Stimulated activated CD8-positive, alpha-beta memory T cell treated with anti-CD3 and anti-CD28 coated beads, Interleukin-7, amount 100 ng/mL, for 4 hours (primary cell): ENCODE data around the gene MLF2.
"Not testable (repeated sequence)": the region's sequence is repeated elsewhere in the genome, so short reads cannot be mapped to it uniquely, and the experiment has no call there.

ENCODE experiments used
- DNase-seq, 2 donors: peaks; one replicate each; pipeline ENCODE4 v3.0.0-alpha.2; 2020; ENCODE audit warnings: low read depth in 2 of 2

The MLF2 gene

DNA sequence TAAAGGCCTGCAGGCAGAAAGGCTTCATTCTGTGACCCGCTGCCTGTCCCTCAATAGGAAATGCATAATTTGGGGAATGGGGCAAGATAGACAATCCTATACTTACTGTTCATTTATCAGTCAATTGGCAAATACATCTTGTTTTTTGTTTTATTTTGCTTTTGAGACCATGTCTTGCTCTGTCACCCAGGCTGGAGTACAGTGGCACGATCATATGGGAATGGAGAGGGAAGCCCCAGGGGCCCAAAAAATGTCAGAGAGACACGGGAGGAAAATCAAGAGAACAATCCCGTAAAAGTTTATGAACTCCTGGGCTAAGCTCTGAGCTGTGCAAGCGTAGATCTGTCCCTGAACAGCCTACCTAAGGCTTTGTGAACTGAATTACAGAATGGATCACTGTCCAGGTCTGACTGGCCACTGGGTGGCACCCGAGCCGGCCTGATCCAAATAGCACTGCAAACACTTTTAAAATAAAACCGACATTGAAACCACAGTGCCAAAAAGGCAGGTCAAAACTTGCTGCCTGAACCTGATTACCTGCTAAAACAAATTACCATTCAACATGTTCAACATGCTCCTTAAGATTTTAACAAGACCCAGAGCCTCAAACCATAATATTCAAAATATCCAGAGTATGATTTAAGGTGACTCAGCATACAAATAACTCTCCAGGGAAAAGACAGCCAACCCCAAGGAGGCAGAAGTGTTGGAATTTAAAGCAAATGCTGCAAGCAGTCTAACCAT lies 17.3 kb downstream of the MLF2 start:
- peak in 1 of 2 donors; percentile 35 for DNase-seq

DNA sequence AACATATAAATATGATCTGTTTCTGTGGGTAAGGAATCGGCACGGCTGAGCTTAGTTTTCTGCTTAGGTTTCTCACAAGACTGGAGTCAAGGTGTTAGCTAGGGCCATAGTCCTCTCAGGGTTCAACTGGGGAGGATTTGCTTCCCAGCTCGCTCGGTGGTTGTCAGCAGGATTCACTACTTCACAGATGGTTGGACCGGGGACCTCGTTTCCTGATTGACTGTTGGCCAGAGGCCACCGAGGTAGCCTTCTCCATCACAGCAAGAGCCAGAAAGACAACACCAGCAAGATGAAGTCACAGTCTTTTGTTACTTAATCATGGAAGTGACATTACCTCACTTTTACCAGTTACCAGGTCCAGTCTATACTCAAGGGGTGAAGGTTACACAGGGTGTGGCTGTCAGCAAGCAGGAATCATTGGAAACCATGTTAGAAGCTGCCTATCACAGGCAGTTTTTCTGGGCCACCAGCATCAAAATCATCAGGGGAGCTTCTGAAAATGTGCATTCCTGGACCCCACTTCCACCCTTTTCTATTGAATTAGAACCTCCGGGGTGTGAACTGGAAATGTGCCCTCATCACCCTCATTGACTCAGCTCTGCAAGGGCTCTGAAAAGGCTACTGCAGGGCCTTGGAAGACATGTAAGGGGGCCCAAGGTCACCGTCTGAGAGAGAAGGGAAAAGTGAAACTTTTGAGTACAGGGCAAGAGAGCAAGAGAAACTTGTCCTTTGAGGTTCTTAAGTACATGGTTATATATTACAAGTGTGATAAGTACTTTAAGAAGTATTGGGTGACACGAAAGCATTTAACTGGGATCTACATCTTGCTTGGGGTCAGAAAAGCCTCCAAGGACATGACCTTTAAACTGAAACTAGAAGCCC lies 18.2 kb downstream of the MLF2 start:
- no peak for DNase-seq

DNA sequence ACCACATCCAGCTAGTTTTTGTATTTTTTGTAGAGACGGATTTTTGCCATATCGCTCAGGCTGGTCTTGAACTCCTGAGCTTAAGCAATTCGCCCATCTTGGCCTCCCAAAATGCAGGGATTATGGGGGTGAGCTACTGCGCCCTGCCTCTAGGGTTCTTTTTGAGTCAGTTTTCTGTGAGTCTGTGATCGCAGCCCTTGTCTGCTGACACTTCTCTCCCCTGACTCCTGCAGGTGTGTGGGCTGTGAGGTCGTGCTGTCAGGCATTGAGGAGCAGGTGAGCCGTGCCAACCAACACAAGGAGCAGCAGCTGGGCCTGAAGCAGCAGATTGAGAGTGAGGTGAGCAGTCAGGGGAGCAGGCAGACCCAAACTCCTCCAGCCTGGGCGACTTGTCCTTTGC lies 22.8 kb downstream of the MLF2 start:
- no peak for DNase-seq

DNA sequence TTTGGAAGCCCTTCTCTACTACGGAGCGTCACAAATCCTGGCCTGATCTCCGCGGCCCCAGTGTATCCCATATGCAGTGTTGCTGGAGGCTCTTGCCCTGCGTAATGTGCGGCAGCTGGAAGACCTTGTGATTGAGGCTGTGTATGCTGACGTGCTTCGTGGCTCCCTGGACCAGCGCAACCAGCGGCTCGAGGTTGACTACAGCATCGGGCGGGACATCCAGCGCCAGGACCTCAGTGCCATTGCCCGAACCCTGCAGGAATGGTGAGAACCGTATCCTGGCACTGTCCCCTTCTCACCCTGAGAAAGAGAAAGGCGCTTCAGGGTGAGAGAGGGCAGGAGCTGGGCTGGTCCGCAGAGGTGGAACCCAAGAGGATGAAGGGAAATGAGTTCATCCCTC lies 23.8 kb downstream of the MLF2 start:
- no peak for DNase-seq

DNA sequence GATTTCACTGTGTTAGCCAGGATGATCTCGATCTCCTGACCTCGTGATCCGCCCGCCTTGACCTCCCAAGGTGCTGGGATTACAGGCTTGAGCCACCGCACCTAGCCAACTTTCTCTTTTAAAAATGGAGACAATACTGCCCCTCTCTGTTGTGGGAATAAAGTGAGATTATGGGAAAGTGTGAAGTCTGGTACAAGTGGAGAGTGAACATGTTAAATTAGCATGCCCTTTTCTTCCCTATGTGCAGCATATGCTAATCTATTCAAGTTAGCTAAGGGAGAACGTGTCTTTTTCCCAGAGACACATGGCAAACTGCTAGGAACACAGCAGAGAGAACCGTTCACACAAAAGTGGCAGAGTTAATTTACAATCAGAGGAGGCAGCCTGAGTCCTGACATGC lies 27.6 kb downstream of the MLF2 start:
- DNase-seq: no peak

DNA sequence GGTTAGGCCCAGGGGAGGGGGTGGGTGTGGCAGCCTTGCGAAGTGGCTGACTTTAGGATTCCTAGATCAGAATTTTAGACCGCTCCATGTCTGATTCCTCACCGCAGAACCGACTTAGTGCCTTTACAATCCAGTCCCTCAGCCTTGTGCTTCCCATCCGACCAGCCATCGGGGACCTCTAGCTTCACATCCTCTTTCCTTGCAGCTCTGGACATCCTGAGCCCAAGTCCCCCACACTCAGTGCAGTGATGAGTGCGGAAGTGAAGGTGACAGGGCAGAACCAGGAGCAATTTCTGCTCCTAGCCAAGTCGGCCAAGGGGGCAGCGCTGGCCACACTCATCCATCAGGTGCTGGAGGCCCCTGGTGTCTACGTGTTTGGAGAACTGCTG lies 28.5 kb downstream of the MLF2 start:
- no peak for DNase-seq

DNA sequence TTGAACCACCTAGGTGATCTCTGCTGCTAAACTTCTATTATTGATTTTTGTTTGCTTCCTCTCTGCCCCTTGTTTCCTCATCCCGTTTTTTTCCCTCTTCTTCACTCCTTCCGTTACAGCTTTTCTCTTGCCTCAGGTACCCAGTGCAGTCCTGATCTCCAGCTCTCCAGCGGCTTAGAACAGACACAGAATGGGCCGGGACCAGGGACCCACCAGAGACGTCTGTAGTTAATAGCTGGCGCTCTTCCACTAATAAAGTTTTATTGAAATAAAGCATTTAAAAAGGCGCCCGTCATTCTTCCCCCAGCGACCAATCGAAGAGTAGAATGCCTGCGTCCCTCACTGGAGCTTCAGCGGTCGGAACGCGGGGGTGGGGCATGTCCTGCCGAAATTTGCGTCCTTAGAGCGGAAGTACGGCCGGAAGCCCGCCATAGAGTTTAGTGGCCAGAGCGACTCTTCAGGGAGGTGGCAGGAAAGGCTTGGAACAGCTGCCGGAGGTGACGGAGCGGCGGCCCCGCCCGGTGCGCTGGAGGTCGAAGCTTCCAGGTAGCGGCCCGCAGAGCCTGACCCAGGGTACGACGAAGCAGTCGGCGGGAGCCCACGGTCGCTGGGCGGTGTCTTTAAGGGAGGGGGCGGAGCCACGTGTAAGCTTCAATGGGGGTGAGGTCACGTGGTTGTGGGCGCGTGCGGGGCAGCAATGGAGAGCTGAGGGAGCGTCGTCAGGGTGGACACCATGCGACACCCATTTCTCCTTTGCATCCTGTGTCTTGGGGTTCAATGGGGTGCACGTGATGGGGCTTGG lies 29.1 kb downstream of the MLF2 start, which contains the start of gene COPS7A:
Gene COPS7A (plus strand): TSS at position 440 of the 802 bp plus-strand sequence. CDS start 611 bp downstream, outside the sequence.
- DNase-seq: peak; percentile 88 to 90

DNA sequence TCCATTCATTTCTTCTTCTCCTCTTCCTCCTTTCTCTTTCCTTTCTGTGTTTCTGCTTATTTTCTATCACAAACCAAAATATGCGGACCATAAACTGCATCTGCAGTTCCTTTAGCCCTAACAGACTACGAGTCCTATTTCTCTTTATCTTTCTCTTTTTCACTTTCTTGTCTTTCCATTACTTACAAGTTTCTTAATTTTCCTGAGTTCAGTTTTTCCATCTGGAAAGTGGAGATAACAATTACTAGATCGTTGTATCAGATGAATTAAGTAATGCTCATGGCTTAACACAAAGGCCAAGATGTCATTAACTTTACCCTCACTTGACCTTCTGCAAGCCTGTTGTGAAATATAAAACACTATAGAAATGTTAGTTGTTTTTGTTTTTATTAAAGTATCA lies 30.1 kb downstream of the MLF2 start:
- no peak for DNase-seq

DNA sequence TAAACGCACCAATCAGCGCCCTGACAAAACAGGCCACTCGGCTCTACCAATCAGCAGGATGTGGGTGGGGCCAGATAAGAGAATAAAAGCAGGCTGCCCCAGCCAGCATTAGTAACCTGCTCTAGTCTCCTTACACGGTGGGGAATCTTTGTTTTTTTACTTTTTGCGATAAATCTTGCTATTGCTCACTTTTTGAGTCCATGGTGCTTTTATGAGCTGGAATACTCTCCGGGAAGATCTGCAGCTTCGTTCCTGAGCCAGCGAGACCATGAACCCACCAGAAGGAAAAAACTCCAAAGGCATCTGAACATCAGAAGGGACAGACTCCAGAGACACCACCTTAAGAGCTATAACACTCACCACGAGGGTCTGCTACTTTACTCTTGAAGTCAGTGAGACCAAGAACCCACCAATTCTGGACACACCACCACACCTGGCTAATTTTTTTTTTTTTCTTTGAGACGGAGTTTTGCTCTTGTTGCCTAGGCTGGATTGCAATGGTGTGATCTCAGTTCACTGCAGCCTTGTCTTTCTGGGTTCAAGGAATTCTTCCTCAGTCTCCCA lies 36.0 kb downstream of the MLF2 start:
- no peak for DNase-seq

DNA sequence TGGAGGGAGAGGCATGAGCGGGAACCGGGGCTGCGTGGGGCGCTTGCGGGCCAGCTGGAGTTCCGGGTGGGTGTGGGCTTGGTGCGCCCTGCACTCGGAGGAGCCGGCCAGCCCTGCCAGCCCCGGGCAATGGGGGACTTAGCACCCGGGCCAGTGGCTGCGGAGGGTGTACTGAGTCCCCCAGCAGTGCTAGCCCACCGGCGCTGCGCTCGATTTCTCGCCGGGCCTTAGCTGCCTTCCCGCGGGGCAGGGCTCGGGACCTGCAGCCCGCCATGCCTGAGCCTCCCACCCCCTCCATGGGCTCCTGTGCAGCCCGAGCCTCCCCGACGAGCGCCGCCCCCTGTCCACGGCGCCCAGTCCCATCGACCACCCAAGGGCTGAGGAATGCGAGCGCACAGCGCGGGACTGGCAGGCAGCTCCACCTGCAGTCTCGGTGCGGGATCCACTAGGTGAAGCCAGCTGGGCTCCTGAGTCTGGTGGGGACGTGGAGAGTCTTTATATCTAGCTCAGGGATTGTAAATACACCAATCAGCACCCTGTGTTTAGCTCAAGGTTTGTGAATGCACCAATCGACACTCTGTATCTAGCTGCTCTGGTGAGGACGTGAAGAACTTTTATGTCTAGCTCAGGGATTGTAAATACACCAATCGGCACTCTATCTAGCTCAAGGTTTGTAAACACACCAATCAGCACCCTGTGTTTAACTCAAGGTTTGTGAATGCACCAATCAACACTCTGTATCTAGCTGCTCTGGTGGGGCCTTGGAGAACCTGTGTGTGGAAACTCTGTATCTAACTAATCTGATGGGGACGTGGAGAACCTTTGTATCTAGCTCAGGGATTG lies 36.7 kb downstream of the MLF2 start:
- DNase-seq: not testable (repeated sequence)

DNA sequence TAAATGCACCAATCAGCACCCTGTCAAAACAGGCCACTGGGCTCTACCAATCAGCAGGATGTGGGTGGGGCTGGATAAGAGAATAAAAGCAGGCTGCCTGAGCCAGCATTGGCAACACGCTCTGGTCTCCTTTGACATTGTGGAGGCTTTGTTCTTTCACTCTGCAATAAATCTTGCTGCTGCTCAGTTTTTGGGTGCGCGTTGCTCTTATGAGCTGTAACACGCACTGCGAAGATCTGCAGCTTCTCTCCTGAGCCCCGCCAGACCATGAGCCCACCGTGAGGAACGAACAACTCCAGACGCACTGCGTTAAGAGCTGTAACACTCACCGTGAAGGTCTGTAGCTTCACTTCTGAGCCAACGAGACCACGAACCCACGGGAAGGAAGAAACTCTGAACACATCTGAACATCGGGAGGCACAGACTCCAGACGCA lies 44.0 kb downstream of the MLF2 start:
- DNase-seq: no peak

DNA sequence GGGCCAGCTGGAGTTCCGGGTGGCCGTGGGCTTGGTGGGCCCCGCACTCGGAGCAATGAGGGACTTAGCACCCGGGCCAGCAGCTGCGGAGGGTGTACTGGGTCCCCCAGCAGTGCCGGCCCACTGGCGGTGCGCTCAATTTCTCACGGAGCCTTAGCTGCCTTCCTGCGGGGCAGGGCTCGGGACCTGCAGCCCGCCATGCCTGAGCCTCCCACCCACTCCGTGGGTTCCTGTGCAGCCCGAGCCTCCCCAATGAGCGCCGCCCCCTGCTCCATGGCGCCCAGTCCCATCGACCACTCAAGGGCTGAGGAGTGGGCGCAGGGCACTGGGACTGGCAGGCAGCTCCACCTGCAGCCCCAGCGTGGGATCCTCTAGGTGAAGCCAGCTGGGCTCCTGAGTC lies 44.6 kb downstream of the MLF2 start:
- not testable (repeated sequence) for DNase-seq

DNA sequence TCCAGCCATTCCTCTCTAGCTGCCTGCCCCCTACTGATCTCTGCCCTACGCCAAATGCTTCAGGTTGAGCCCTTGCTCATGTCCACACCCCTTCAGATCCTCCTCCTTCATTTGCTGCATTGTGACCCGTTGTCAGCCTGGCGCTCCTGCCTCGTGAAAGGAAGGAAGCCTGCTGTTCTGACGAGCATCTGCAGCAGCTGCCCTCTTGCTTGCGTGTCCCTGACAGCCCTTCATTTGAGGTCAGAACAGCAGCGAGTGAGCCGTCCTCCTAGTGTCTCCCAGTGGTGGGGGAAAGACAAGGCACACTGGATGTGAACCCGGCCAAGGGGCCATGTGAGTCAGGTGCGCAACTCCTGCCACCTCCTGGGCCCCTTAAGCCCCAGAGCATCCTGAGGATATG lies 49.3 kb downstream of the MLF2 start:
- no peak for DNase-seq

DNA sequence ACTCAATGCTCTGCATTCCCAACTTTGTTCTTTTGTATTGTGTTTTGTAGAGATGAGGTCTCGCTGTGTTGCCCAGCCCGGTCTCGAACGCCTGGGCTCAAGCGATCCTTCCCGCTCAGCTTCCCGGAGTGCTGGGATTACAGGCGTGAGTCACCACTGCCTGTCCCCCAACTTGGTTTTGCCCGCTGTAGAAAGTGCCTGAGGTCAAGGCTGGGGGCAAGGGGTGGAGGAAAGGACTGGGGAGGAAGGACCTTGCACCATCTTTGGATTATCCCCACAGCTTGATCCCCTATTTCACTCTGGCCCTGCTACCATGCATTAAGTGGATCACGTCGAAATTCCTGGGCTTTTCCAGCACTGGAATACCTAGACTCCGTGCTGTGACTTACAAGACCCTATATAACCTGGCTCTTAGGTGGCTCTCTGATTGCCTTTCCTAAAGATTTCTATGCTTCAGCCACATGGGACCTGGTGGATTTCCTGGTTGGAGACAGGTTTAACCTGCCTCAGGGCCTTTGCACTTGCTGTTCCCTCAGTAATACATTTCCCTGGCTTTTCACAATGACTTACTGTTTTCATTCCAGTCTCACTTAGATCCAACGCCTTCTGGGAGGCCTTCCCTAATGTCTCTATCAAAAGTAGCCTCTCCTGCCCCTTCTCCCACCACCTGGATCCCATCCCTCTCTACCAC lies 51.7 kb downstream of the MLF2 start:
- DNase-seq: no peak

DNA sequence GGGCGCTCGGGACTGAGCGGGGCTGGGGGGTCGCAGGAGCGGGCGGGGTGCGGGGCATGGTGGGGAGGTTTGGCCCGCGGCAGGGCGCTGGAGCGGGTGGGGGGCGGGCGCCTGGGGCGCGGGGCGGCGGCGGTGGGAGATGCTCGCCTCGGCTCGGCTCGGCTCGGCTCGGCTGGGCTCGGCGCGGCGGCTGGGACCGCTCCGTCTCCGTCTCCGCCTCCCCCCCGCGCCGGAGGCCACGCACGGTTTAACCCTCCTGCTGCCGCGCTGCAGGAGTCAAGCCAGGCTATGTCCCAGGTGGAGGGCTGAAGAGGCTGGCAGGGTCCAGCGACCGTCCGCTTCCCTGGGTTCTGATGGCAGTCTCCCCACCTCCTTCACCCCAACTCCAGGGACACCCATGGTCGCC lies 52.3 kb downstream of the MLF2 start, which contains the start of gene PIANP:
Gene PIANP (minus strand): TSS at position 170 of the 406 bp plus-strand sequence. CDS start 2,754 bp downstream, outside the sequence.
- peak in 1 of 2 donors; percentile 27 for DNase-seq

DNA sequence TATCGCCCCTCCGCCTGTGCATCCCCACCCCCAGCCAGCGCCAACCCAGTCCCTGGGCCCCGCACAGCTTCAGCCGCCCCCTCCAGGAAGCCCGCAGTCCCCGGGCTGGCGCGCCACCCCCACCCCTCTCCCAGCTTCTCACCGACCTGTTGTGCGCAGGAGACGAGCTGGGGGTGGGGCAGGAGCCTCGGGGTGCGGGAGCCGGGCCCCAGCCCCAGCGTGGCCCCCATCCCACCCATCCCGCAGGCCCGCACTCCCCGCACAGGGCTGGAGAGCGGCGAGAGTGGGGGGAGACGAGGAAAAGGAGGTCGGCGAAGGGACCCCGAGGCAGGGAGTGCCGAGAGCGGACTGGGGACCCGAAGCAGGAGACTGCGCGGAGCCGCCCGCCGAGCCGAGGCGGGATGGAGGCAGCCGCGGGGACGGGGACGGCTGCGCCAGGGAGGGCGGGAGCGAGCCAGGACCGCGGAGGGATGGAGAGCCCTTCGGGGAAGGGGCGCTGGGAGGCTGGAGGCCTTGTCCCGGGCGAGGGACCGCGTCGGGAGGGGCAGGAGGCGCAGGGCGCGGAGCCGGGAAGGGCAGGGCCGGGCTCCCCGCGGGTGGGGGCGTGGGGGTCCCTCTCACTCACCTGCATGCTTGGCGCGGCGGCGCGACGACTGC lies 52.8 kb downstream of the MLF2 start:
- DNase-seq: no peak

DNA sequence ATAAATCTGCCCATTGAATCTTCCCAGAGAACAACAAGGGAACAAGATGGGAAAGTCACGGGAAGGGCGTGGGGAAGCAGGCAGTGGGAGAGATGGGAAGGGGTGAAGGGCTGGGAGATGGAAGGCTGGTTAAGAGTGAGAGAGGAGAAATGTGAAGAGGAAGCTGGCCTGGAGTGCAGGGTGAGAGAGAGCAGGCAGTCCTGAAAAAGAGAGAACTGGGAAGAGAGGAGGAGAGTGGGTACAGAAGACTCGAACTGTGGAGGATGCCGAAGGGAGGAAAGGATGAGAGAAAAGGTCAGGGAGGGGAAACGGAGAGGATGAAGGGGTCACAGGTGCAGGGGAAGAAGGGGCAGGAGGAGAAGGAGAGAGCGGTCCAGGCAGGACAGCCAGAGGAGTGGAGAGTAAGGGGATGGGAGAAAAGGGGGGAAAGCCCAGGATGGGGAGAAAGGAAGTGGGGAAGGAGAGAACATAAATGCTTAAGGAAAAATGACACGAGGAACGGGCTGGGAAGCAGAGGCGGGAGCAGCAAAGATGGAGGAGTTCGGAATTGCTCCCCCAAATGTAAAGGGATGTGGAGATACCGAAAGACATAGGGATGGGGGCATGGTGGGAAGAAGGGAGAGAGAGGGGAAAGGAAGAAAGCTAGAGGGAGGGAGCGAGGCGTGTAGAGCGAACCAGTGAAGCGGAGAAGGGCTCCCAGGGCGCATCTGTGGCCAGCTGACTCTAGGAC lies 53.5 kb downstream of the MLF2 start:
- no peak for DNase-seq

DNA sequence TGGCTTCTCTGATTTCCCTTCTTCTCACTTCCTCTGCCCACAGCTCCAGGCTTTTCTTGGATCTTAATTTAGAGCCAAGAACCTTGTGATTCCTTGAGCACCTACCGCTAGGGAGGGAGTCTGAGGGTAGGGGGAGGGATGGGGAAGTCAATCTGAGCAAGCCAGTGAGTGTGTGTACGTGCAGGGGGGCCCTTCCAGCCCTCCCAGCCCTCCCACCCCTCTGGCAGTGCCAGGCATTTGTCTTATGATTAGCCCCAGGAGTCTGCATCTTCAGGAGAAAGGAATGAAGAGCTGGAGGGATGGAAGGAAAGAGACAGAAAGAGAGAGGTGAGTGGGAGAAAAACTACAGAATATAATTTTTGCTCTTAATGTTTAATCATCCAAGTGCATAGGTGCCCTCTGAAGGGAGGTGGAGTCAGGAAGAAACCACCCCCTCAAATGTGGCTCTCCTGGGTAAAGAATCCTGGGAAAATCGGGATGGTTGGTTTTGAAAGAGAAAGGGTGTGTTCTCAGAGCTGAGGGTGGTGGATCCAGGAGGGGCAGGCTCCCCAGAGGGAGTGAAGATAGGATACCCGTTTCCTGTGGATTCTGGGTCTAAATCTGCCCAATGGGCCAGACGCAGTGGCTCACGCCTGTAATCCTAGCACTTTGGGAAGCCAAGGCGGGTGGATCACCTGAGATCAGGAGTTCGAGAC lies 54.4 kb downstream of the MLF2 start:
- no peak for DNase-seq
